Stomach (tissue), 9 donors: Measurements from ENCODE around the gene WDR27. TPM values are rescaled to one million over a fixed set of nuclear protein-coding genes. Genes with fewer than 3 reads are reported as not detected.

Source experiments
- DNase-seq, 2 donors: peaks; one replicate each; pipeline versions ENCODE4 v3.0.0 to v3.0.0-alpha.2; 2013 to 2019
- H3K27ac ChIP-seq, 5 donors: fragments of 200-600 bp in 4 of 5; sonication (generic) in 4 of 5; one replicate each; pipeline ENCODE4 v1.5.1; 2013 to 2019; ENCODE audit warnings: mild to moderate bottlenecking in 1 of 5, moderate library complexity in 1 of 5
- H3K27me3 ChIP-seq, 3 donors: fragments of 200-600 bp; sonication (generic); one replicate each; pipeline ENCODE4 v1.5.1; 2017 to 2019; ENCODE audit warnings: mixed run types in 1 of 3
- H3K36me3 ChIP-seq, 4 donors: fragments of 200-600 bp; sonication (generic); 1 replicate in 3 of 4; 2 replicates in 1 of 4; pipeline ENCODE4 v1.5.1; 2016 to 2019
- H3K4me1 ChIP-seq, 4 donors: fragments of 200-600 bp; sonication (generic); one replicate each; pipeline ENCODE4 v1.5.1; 2016 to 2019
- H3K4me3 ChIP-seq, 4 donors: fragments of 200-600 bp; sonication (generic) in 3 of 4; one replicate each; pipeline ENCODE4 v1.5.1; 2016 to 2019; ENCODE audit warnings: mild to moderate bottlenecking in 1 of 4
- H3K9me3 ChIP-seq, 4 donors: fragments of 200-600 bp; sonication (generic); one replicate each; pipeline ENCODE4 v1.5.1; 2016 to 2019
- CTCF ChIP-seq, 7 experiments: fragments of 450-650 bp in 4 of 7; fragments of 200-600 bp in 3 of 7; sonication (generic) in 3 of 7; IDR thresholded peaks; one replicate each; pipeline ENCODE4 v1.5.1; 2016 to 2019; ENCODE audit warnings: antibody characterized with exemption in 7 of 7, control low read depth in 2 of 7, mild to moderate bottlenecking in 1 of 7
- EP300 ChIP-seq: sonication (generic); formaldehyde crosslinking; IDR thresholded peaks from one replicate; pipeline ENCODE4 v1.6.1; 2017; ENCODE audit warnings: antibody characterized with exemption
- POLR2A ChIP-seq, 4 donors: fragments of 450-650 bp; IDR thresholded peaks; one replicate each; pipeline ENCODE4 v1.6.1; 2016; ENCODE audit warnings: antibody characterized with exemption in 4 of 4, control low read depth in 2 of 4, mild to moderate bottlenecking in 1 of 4, moderate library complexity in 1 of 4
- POLR2AphosphoS5 ChIP-seq, 3 donors: sonication (generic); formaldehyde crosslinking; IDR thresholded peaks; one replicate each; pipeline ENCODE4 v1.6.1; 2016; ENCODE audit warnings: antibody characterized with exemption in 3 of 3
- WGBS, 5 donors: extraction: QIAGEN DNeasy Blood & Tissue Kit in 3 of 5; methylation state at CpG; one replicate each; pipeline versions ENCODE4 v1.1.5 to v1.1.7; 2013 to 2018; 5-methylcytosine and 5-hydroxymethylcytosine counted together
- intact Hi-C: fragments of 100-400 bp; cut with DNase I; formaldehyde crosslinking; loops from one replicate; pipeline ENCODE4 v1.15.1; 2023; ENCODE audit warnings: low total_unique reads
- polyA plus RNA-seq, 3 donors: library from polyadenylated mRNA; stranded (reverse); fragments of 200-250 nt; gene quantifications; one replicate each; pipeline ENCODE4 v1.2.3, GENCODE V29; 2013
- total RNA-seq, 5 donors: library from RNA; depleted of rRNA; stranded (reverse); fragments of >200 nt; gene quantifications; one replicate each; pipeline versions ENCODE4 v1.1.0 to v1.2.3, GENCODE V29; 2014 to 2016
- donor health status: healthy with polysubstance abuse.
- donor health status: Bipolar disorder and iron deficiency.
- donor health status: healthy.

The WDR27 gene
- total and polyA plus RNA-seq, 8 donors: 4.9 to 271 (median 39.9) TPM

GRCh38 chr6:169653691-169654090 lies 48.1 kb downstream of the WDR27 start:
- Histone ChIP-seq H3K36me3 (peaks cover 0 to 39% (median 31%) of the 10 kb centered on the region in 4 donors), H3K9me3 (no peaks in the 10 kb centered on the region), H3K4me1 (peaks cover 0 to 11% (median 3%) of the 10 kb centered on the region in 4 donors), H3K27ac (peak overlapping the region in 4 of 5 donors; percentile 10 to 83 (median 63)), H3K4me3 (no peak overlapping the region), H3K27me3 (no peaks in the 10 kb centered on the region)
- intact Hi-C loops: no loop called here
- WGBS, 5 donors: 61 to 85% (median 79%) methylated on average over 6 of the region's 6 CpGs
- no peak for DNase-seq
- TF ChIP-seq POLR2A (IDR thresholded peaks at IDR 0.05): no peak
- no peak for TF ChIP-seq POLR2AphosphoS5 (IDR thresholded peaks at IDR 0.05)
- no peak for TF ChIP-seq EP300
- TF ChIP-seq CTCF (IDR thresholded peaks at IDR 0.05): no peak

- no peak for DNase-seq
- no peak overlapping the region for H3K27ac ChIP-seq
- intact Hi-C loops: no loop called here
- no peaks in the 10 kb centered on the region for H3K9me3 ChIP-seq
- peaks cover 0 to 40% (median 28%) of the 10 kb centered on the region in 4 donors for H3K36me3 ChIP-seq
- no peak overlapping the region for H3K4me3 ChIP-seq
- no peaks in the 10 kb centered on the region for H3K27me3 ChIP-seq
- peaks cover 0 to 11% (median 3%) of the 10 kb centered on the region in 4 donors for H3K4me1 ChIP-seq
- 95 to 97% (median 97%) methylated on average over 11 of the region's 11 CpGs for WGBS, 5 donors
- no peak for TF ChIP-seq EP300
- TF ChIP-seq POLR2A (IDR thresholded peaks at IDR 0.05): no peak
- no peak for TF ChIP-seq POLR2AphosphoS5 (IDR thresholded peaks at IDR 0.05)
- TF ChIP-seq CTCF (IDR thresholded peaks at IDR 0.05): no peak
Measured at GRCh38 chr6:169652896-169653295, 48.9 kb downstream of the WDR27 start.

- no peaks in the 10 kb centered on the region for H3K27me3 ChIP-seq
- intact Hi-C loops: no loop called here
- no peak overlapping the region for H3K27ac ChIP-seq
- H3K36me3 ChIP-seq: peaks cover 0 to 36% (median 19%) of the 10 kb centered on the region in 4 donors
- no peak overlapping the region for H3K4me3 ChIP-seq
- DNase-seq: no peak
- no peaks in the 10 kb centered on the region for H3K9me3 ChIP-seq
- no peak for TF ChIP-seq EP300
- no peak for TF ChIP-seq POLR2AphosphoS5 (IDR thresholded peaks at IDR 0.05)
- TF ChIP-seq POLR2A (IDR thresholded peaks at IDR 0.05): no peak
- TF ChIP-seq CTCF (IDR thresholded peaks at IDR 0.05): no peak
- 88 to 93% (median 92%) methylated on average over 12 of the region's 12 CpGs for WGBS, 5 donors
- peaks cover 0 to 11% (median 3%) of the 10 kb centered on the region in 4 donors for H3K4me1 ChIP-seq
Measured at GRCh38 chr6:169651498-169651897, 50.3 kb downstream of the WDR27 start.

GRCh38 chr6:169650959-169651292 lies 50.9 kb downstream of the WDR27 start:
- Histone ChIP-seq H3K9me3 (no peaks in the 10 kb centered on the region), H3K36me3 (peaks cover 0 to 32% (median 16%) of the 10 kb centered on the region in 4 donors), H3K27me3 (no peaks in the 10 kb centered on the region), H3K4me3 (no peak overlapping the region), H3K4me1 (peaks cover 0 to 11% (median 3%) of the 10 kb centered on the region in 4 donors), H3K27ac (no peak overlapping the region)
- DNase-seq: no peak
- TF ChIP-seq POLR2AphosphoS5 (IDR thresholded peaks at IDR 0.05) (no peak), EP300 (no peak), POLR2A (IDR thresholded peaks at IDR 0.05) (no peak)
- intact Hi-C loops: no loop called here
- 77 to 94% (median 90%) methylated on average over 4 to 6 of the region's 6 CpGs for WGBS, 5 donors

- Histone ChIP-seq H3K4me3 (no peak overlapping the region), H3K4me1 (peaks cover 0 to 8% (median 2%) of the 10 kb centered on the region in 4 donors), H3K27me3 (no peaks in the 10 kb centered on the region), H3K36me3 (peaks cover 0 to 32% (median 16%) of the 10 kb centered on the region in 4 donors), H3K27ac (no peak overlapping the region), H3K9me3 (no peaks in the 10 kb centered on the region)
- WGBS, 5 donors: 90 to 99% (median 97%) methylated on average over 3 of the region's 3 CpGs
- no peak for DNase-seq
- no peak for TF ChIP-seq POLR2A (IDR thresholded peaks at IDR 0.05)
- no peak for TF ChIP-seq POLR2AphosphoS5 (IDR thresholded peaks at IDR 0.05)
- no peak for TF ChIP-seq EP300
- no peak for TF ChIP-seq CTCF (IDR thresholded peaks at IDR 0.05)
- intact Hi-C loops: no loop called here
Measured at GRCh38 chr6:169650241-169650958, 51.4 kb downstream of the WDR27 start.
